H1 (cell line): ENCODE measurements around the gene METTL1. TPM values are rescaled to one million over a fixed set of nuclear protein-coding genes. Genes with fewer than 3 reads are reported as not detected.

Source experiments
- CTCF ChIA-PET: fragments of 300-600 bp; sonication (Branson Sonifier 250); formaldehyde crosslinking; loops from one replicate; lab custom pipeline; 2021; ENCODE audit not compliant: partially characterized antibody; lab: Charles Lee
- POLR2A ChIA-PET: fragments of 300-600 bp; sonication (Branson Sonifier 250); formaldehyde crosslinking; loops from one replicate; lab custom pipeline; 2021; ENCODE audit warnings: inconsistent platforms; ENCODE audit not compliant: partially characterized antibody; lab: Charles Lee
- DNase-seq, 2 experiments: peaks; one replicate each; pipeline versions ENCODE4 v3.0.0 to v3.0.0-alpha.2; 2010 to 2022; ENCODE audit warnings: low spot score in 2 of 2, low read depth in 1 of 2, mixed read lengths in 1 of 2
- FAIRE-seq: peaks from 2 replicates; lab custom pipeline; 2011; peaks lifted over from hg19 to GRCh38; lab: Jason Lieb, UNC
- H2AFZ ChIP-seq: 2 replicates; pipeline ENCODE4 v1.8.1; 2012; ENCODE audit warnings: low read length, inconsistent platforms
- H2AK5ac ChIP-seq: 2 replicates; pipeline ENCODE4 v1.6.1; 2013; ENCODE audit warnings: low read depth, low read length
- H2BK120ac ChIP-seq: replicated peaks from 2 replicates; pipeline ENCODE3; 2013; ENCODE audit warnings: low read depth, low read length, inconsistent platforms
- H2BK12ac ChIP-seq: 2 replicates; pipeline ENCODE4 v1.6.1; 2013; ENCODE audit warnings: low read depth, low read length
- H2BK15ac ChIP-seq: 2 replicates; pipeline ENCODE4 v1.6.1; 2013; ENCODE audit warnings: low read length
- H2BK20ac ChIP-seq: 2 replicates; pipeline ENCODE4 v1.6.1; 2013; ENCODE audit warnings: low read length
- H2BK5ac ChIP-seq: 2 replicates; pipeline ENCODE4 v1.6.1; 2013; ENCODE audit warnings: low read depth, low read length
- H3K14ac ChIP-seq: 2 replicates; pipeline ENCODE4 v1.6.1; 2013; ENCODE audit warnings: inconsistent platforms; ENCODE audit not compliant: insufficient read length
- H3K18ac ChIP-seq: 2 replicates; pipeline ENCODE4 v1.6.1; 2013; ENCODE audit warnings: low read length; ENCODE audit errors: extremely low read depth
- H3K23ac ChIP-seq: 2 replicates; pipeline ENCODE4 v1.6.1; 2013; ENCODE audit warnings: inconsistent platforms; ENCODE audit not compliant: insufficient read length
- H3K23me2 ChIP-seq: 2 replicates; pipeline ENCODE4 v1.6.1; 2013; ENCODE audit warnings: low read depth, low read length
- H3K27ac ChIP-seq: 2 replicates; pipeline ENCODE4 v1.6.1; 2011; ENCODE audit warnings: low read depth, low read length, inconsistent platforms
- H3K27me3 ChIP-seq, 4 experiments: replicated peaks in 1 of 4; 1 replicate in 1 of 4; 2 replicates in 3 of 4; pipeline versions ENCODE4 v1.6.1 to v1.8.1; 2011 to 2013; ENCODE audit warnings: low read length in 3 of 4, mild to moderate bottlenecking in 3 of 4, inconsistent platforms in 2 of 4, mixed read lengths in 2 of 4, moderate library complexity in 1 of 4; ENCODE audit not compliant: control insufficient read depth in 3 of 4, insufficient read depth in 3 of 4; ENCODE audit errors: extremely low read depth in 1 of 4
- H3K36me3 ChIP-seq, 4 experiments: 2 replicates each; pipeline versions ENCODE4 v1.6.1 to v1.8.1; 2011 to 2013; ENCODE audit warnings: mild to moderate bottlenecking in 4 of 4, low read length in 3 of 4, moderate library complexity in 2 of 4, control low read depth in 1 of 4, inconsistent platforms in 1 of 4; ENCODE audit not compliant: insufficient read depth in 4 of 4, control insufficient read depth in 2 of 4
- H3K4ac ChIP-seq: replicated peaks from 2 replicates; pipeline ENCODE3; 2013; ENCODE audit warnings: low read length, low read depth, mixed read lengths, inconsistent platforms; ENCODE audit not compliant: insufficient read length
- H3K4me1 ChIP-seq, 4 experiments: replicated peaks in 1 of 4; 1 replicate in 1 of 4; 2 replicates in 3 of 4; pipeline versions ENCODE4 v1.6.1 to v1.8.1; 2011 to 2013; ENCODE audit warnings: low read length in 3 of 4, inconsistent platforms in 2 of 4, mixed read lengths in 1 of 4; ENCODE audit not compliant: insufficient read depth in 4 of 4, control insufficient read depth in 3 of 4
- H3K4me2 ChIP-seq, 2 experiments: 2 replicates each; pipeline versions ENCODE4 v1.6.1 to v1.8.1; 2011 to 2013; ENCODE audit warnings: low read depth in 2 of 2, low read length in 2 of 2, control low read depth in 1 of 2, inconsistent platforms in 1 of 2, mild to moderate bottlenecking in 1 of 2; ENCODE audit not compliant: insufficient read depth in 1 of 2
- H3K4me3 ChIP-seq, 4 experiments: fragments of 200-600, 300-600 bp in 1 of 4; sonication (generic), shearing (Covaris generic), sonication (Bioruptor Twin) in 1 of 4; 2 replicates each; pipeline versions ENCODE4 v1.5.1 to v1.8.1; 2011 to 2016; ENCODE audit warnings: low read length in 4 of 4, low read depth in 3 of 4, control low read depth in 2 of 4, inconsistent platforms in 2 of 4, mild to moderate bottlenecking in 2 of 4, mixed read lengths in 1 of 4, moderate library complexity in 1 of 4; ENCODE audit not compliant: insufficient read depth in 2 of 4; ENCODE audit errors: extremely low read depth in 1 of 4
- H3K56ac ChIP-seq: replicated peaks from 2 replicates; pipeline ENCODE3; 2013; ENCODE audit warnings: low read depth, mild to moderate bottlenecking, mixed read lengths, low read length, inconsistent platforms; ENCODE audit not compliant: insufficient read length
- H3K79me1 ChIP-seq: 2 replicates; pipeline ENCODE4 v1.6.1; 2013; ENCODE audit warnings: low read depth, low read length, control low read depth
- H3K79me2 ChIP-seq, 2 experiments: 2 replicates each; pipeline versions ENCODE4 v1.6.1 to v1.8.1; 2012 to 2013; ENCODE audit warnings: low read length in 2 of 2, mild to moderate bottlenecking in 2 of 2, inconsistent platforms in 1 of 2; ENCODE audit not compliant: insufficient read depth in 2 of 2, control insufficient read depth in 1 of 2
- H3K9ac ChIP-seq, 4 experiments: replicated peaks in 1 of 4; 1 replicate in 1 of 4; 2 replicates in 3 of 4; pipeline versions ENCODE4 v1.6.1 to v1.8.1; 2011 to 2013; ENCODE audit warnings: low read depth in 3 of 4, low read length in 3 of 4, control low read depth in 2 of 4, mild to moderate bottlenecking in 2 of 4, moderate library complexity in 2 of 4, inconsistent platforms in 1 of 4; ENCODE audit errors: extremely low read depth in 1 of 4
- H3K9me3 ChIP-seq, 2 experiments: 2 replicates each; pipeline versions ENCODE4 v1.6.1 to v1.8.1; 2012 to 2013; ENCODE audit warnings: mild to moderate bottlenecking in 2 of 2, moderate library complexity in 2 of 2, control low read depth in 1 of 2, inconsistent platforms in 1 of 2, low read depth in 1 of 2, low read length in 1 of 2, mixed read lengths in 1 of 2; ENCODE audit not compliant: insufficient read depth in 2 of 2
- H4K20me1 ChIP-seq, 2 experiments: replicated peaks in 1 of 2; 2 replicates each; pipeline versions ENCODE3 to v1.8.1; 2011 to 2013; ENCODE audit warnings: inconsistent platforms in 2 of 2, low read length in 2 of 2, mild to moderate bottlenecking in 1 of 2; ENCODE audit not compliant: insufficient read depth in 2 of 2, control insufficient read depth in 1 of 2
- H4K5ac ChIP-seq: 2 replicates; pipeline ENCODE4 v1.6.1; 2013; ENCODE audit warnings: low read length, low read depth, mixed read lengths, inconsistent platforms; ENCODE audit not compliant: insufficient read length
- H4K8ac ChIP-seq: 2 replicates; pipeline ENCODE4 v1.8.0; 2013; ENCODE audit warnings: mild to moderate bottlenecking, moderate library complexity, low read length, inconsistent platforms; ENCODE audit not compliant: insufficient read depth; ENCODE audit errors: extremely low read depth
- H4K91ac ChIP-seq: replicated peaks from 2 replicates; pipeline ENCODE3; 2013; ENCODE audit warnings: low read length, mixed read lengths, inconsistent platforms; ENCODE audit not compliant: insufficient read length
- BCL11A ChIP-seq, 2 experiments: IDR thresholded peaks; one replicate each; pipeline ENCODE4 v1.6.1; 2011; ENCODE audit warnings: low read depth in 2 of 2, low read length in 2 of 2, mild to moderate bottlenecking in 2 of 2
- CHD1 ChIP-seq: IDR thresholded peaks from 2 replicates; pipeline ENCODE4 v1.6.1; 2012; ENCODE audit warnings: low read depth, low read length, improper control_type of control experiment
- CTCF ChIP-seq, 3 experiments: IDR thresholded peaks; 1 replicate in 2 of 3; 2 replicates in 1 of 3; pipeline versions ENCODE4 v1.5.1 to v1.6.1; 2011; ENCODE audit warnings: low read length in 3 of 3, mild to moderate bottlenecking in 3 of 3, inconsistent platforms in 2 of 3, low read depth in 1 of 3, moderate library complexity in 1 of 3; ENCODE audit not compliant: insufficient read depth in 1 of 3; ENCODE audit errors: control extremely low read depth in 1 of 3
- RNF2 ChIP-seq: fragments of 200-900, 300-1000 bp; sonication (generic); IDR thresholded peaks from 2 replicates; pipeline ENCODE4 v1.7.1; 2016; ENCODE audit warnings: borderline replicate concordance, low read depth, mild to moderate bottlenecking, antibody characterized with exemption, low read length; ENCODE audit not compliant: poor library complexity, severe bottlenecking; ENCODE audit errors: missing control alignments
- SIRT6 ChIP-seq: IDR thresholded peaks from one replicate; pipeline ENCODE4 v1.7.1; 2012; ENCODE audit warnings: low read length, inconsistent platforms
- SP4 ChIP-seq: IDR thresholded peaks from 2 replicates; pipeline ENCODE4 v1.6.1; 2012; ENCODE audit warnings: low read length, inconsistent platforms
- WGBS, 2 experiments: shearing (Covaris generic) in 1 of 2; methylation state at CpG; one replicate each; pipeline versions ENCODE4 v1.1.6 to v1.1.7; 2013 to 2015; ENCODE audit warnings: low lambda C conversion rate in 2 of 2, mixed read lengths in 2 of 2, inconsistent platforms in 1 of 2, low coverage in 1 of 2, missing lambda C conversion rate in 1 of 2; ENCODE audit not compliant: insufficient replicate concordance in 2 of 2, insufficient coverage in 1 of 2, insufficient read length in 1 of 2; ENCODE audit errors: extremely low coverage in 1 of 2, missing lambda C conversion rate in 1 of 2; 5-methylcytosine and 5-hydroxymethylcytosine counted together
- polyA plus RNA-seq, 7 experiments: library from polyadenylated mRNA; depleted of rRNA in 3 of 7; stranded (reverse) in 5 of 7; unstranded in 2 of 7; fragments of >200 nt in 5 of 7; fragments of 200-250 nt in 2 of 7; gene quantifications; 1 replicate in 5 of 7; 2 replicates in 1 of 7; 4 replicates in 1 of 7; pipeline versions ENCODE4 v1.2.1 to v1.2.3, GENCODE V29; 2011 to 2013; ENCODE audit warnings: missing spikeins in 2 of 7, mixed read lengths in 2 of 7
- total RNA-seq: library from RNA; stranded (reverse); fragmentation: NEBNext Ultra II Directional; extraction: Animal tissue kit (Norgen Biotek cat#: 25700); gene quantifications from 2 replicates; pipeline ENCODE4 v1.2.1, GENCODE V29; 2021
- TF ChIP-seq, protein P1 (sequence below): IDR thresholded peaks from 2 replicates; pipeline ENCODE4 v1.6.1; 2011; ENCODE audit warnings: low read depth, mild to moderate bottlenecking, low read length; ENCODE audit not compliant: insufficient read depth

The METTL1 gene
- total and polyA plus RNA-seq, 2 of the 8 experiments (the other 6 are each of a cell fraction or from before 2014, with no cell fraction given) = 40.5 to 46.0 TPM

- Histone ChIP-seq H2BK15ac (no peak overlapping the region), H3K27ac (no peak overlapping the region), H3K56ac (no peak overlapping the region), H3K4ac (no peak overlapping the region), H2BK120ac (no peak overlapping the region), H3K9ac (no peak overlapping the region), H3K36me3 (peaks cover 0 to 3% (median 0%) of the 10 kb centered on the region in 4 experiments; a peak in 3 of 8 replicates), H2BK5ac (no peak overlapping the region), H2BK20ac (no peak overlapping the region), H3K14ac (no peak overlapping the region), H3K4me3 (no peak overlapping the region), H3K27me3 (no peaks in the 10 kb centered on the region), H3K79me1 (no peaks in the 10 kb centered on the region), H3K23me2 (no peaks in the 10 kb centered on the region), H4K20me1 (peaks cover 0 to 2% of the 10 kb centered on the region in 2 experiments), H4K8ac (no peak overlapping the region), H2AFZ (no peak overlapping the region), H3K23ac (no peak overlapping the region), H2BK12ac (no peak overlapping the region), H4K5ac (no peak overlapping the region), H3K9me3 (no peaks in the 10 kb centered on the region), H3K4me2 (no peak overlapping the region)
- FAIRE-seq = no peak
- no peak for DNase-seq
- TF ChIP-seq CTCF (IDR thresholded peaks at IDR 0.05; ENCODE audit: control extremely low read depth in 1 of 3, insufficient read depth in 1 of 3, low read depth in 1 of 3, low read length in 3 of 3) (no peak), CHD1 (no peak), RNF2 (no peak), BCL11A (IDR thresholded peaks at IDR 0.05; ENCODE audit: low read depth in 2 of 2, low read length in 2 of 2) (no peak), SIRT6 (no peak), SP4 (no peak)
- TF ChIP-seq, protein P1, sequence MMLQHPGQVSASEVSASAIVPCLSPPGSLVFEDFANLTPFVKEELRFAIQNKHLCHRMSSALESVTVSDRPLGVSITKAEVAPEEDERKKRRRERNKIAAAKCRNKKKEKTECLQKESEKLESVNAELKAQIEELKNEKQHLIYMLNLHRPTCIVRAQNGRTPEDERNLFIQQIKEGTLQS = no peak
- TF ChIP-seq, all 59 proteins: peak for 0
- H3K79me2 ChIP-seq = no peaks in the 10 kb centered on the region
- 87% methylated on average over 5 of the region's 5 CpGs; no CpG with 5 or more reads in 1 of the 2 experiments for WGBS, 2 experiments
- H3K18ac ChIP-seq = no peak overlapping the region
- H2AK5ac ChIP-seq = no peak overlapping the region
- no peak overlapping the region for H4K91ac ChIP-seq
- POLR2A ChIA-PET = interaction anchor here (1.2 to 9.6 kb wide), 6 partner anchors 13 to 36 kb away, joined by 3 to 71 read pairs (median 15); partner anchors contain the start of gene CTDSP2
- CTCF ChIA-PET = interaction anchor here (0.6 to 10.4 kb wide), 7 partner anchors 9 to 95 kb away, joined by 3 to 146 read pairs (median 7); partner anchors contain the start of genes CTDSP2 and TSFM
- no peaks in the 10 kb centered on the region for H3K4me1 ChIP-seq
Measured at GRCh38 chr12:57816855-57817151, 44.9 kb upstream of the METTL1 start.
